Measurements from ENCODE around the gene ZNF580. TPM values are rescaled to one million over a fixed set of nuclear protein-coding genes. Genes with fewer than 3 reads are reported as not detected.

The ZNF580 gene
- total and polyA plus RNA-seq, 2 of the 8 experiments (the other 6 are each of a cell fraction or from before 2014, with no cell fraction given): 12.0 to 24.6 TPM

- TF ChIP-seq NANOG (IDR thresholded peaks at IDR 0.05; ENCODE audit: insufficient read depth, low read depth, low read length, poor library complexity, severe bottlenecking): no peak
- no peak for TF ChIP-seq RAD21 (IDR thresholded peaks at IDR 0.05 in 1 of 2, conservative IDR thresholded peaks at IDR 0.05 in 1 of 2; ENCODE audit: low read depth in 2 of 2, low read length in 2 of 2)
- no peak for TF ChIP-seq KDM1A (IDR thresholded peaks at IDR 0.05; ENCODE audit: borderline replicate concordance, low read length)
- TF ChIP-seq CTBP2 (IDR thresholded peaks at IDR 0.05; ENCODE audit: borderline replicate concordance, insufficient read depth, insufficient read length, low read length): no peak
- no peak for TF ChIP-seq CEBPB (IDR thresholded peaks at IDR 0.05; ENCODE audit: low read depth, low read length)
- no peak for TF ChIP-seq EGR1 (IDR thresholded peaks at IDR 0.05; ENCODE audit: borderline replicate concordance, low read depth, low read length)
Observed at GRCh38 chr19:55644191-55644833, 3.5 kb downstream of the ZNF580 start (continued).

All from H1 (cell line).